ENCODE results near the gene NPM1. TPM values are rescaled to one million over a fixed set of nuclear protein-coding genes. Genes with fewer than 3 reads are reported as not detected.

The NPM1 gene
- total and polyA plus RNA-seq, 2 of the 13 experiments (the other 11 are each of a cell fraction or from before 2014, with no cell fraction given): 2,047 to 3,353 TPM

GRCh38 chr5:171387345-171387969, at the start of gene NPM1 (continued):
- TF ChIP-seq EZH2 (conservative IDR thresholded peaks at IDR 0.05; ENCODE audit: low read depth, low read length) (no peak), PCBP2 (optimal IDR thresholded peaks at IDR 0.05; ENCODE audit: low read depth, low read length, poor library complexity, severe bottlenecking) (no peak), FOXP1 (IDR thresholded peaks at IDR 0.05) (no peak), FOXP1 (CRISPR knock-in tag; IDR thresholded peaks at IDR 0.05) (0 out of 2 replicates have a peak, but pooled peaks have one; percentile 7)

DNA sequence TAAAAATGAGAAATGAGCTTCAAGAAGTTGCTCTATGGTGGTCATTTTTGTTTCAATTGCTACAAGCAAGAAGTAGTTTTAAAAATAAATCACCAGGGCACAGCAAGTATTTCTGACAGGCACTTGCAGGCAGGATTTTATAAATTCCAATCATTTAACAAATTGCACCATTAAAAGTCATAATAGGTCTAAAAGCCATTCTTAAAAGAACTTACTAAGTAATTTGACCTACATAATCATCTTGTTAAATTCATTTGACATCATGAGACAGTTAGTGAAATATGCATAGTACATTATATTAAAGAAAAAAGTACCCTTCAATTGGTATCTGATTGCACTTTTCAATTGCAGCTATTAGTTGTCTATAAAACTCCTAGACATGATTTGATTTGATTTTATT, 47.6 kb upstream of the NPM1 start:
- BruUV-seq (replicated peaks): no TSS peak
- no peak for TF ChIP-seq HOXA3 (CRISPR knock-in tag; IDR thresholded peaks at IDR 0.05)
- no peak for TF ChIP-seq PRDM15 (CRISPR knock-in tag; IDR thresholded peaks at IDR 0.05)
- TF ChIP-seq, protein P1, sequence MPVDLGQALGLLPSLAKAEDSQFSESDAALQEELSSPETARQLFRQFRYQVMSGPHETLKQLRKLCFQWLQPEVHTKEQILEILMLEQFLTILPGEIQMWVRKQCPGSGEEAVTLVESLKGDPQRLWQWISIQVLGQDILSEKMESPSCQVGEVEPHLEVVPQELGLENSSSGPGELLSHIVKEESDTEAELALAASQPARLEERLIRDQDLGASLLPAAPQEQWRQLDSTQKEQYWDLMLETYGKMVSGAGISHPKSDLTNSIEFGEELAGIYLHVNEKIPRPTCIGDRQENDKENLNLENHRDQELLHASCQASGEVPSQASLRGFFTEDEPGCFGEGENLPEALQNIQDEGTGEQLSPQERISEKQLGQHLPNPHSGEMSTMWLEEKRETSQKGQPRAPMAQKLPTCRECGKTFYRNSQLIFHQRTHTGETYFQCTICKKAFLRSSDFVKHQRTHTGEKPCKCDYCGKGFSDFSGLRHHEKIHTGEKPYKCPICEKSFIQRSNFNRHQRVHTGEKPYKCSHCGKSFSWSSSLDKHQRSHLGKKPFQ (CRISPR knock-in tag; IDR thresholded peaks at IDR 0.05; ENCODE audit: insufficient replicate concordance): no peak
- TF ChIP-seq ZNF720 (CRISPR knock-in tag; IDR thresholded peaks at IDR 0.05): no peak
- no peak for TF ChIP-seq ZNF431 (CRISPR knock-in tag; IDR thresholded peaks at IDR 0.05; ENCODE audit: borderline replicate concordance, low read depth)
- TF ChIP-seq ZNF788 (CRISPR knock-in tag; IDR thresholded peaks at IDR 0.05; ENCODE audit: borderline replicate concordance): no peak
- no peak for TF ChIP-seq SMARCE1 (IDR thresholded peaks at IDR 0.05; ENCODE audit: borderline replicate concordance)
- TF ChIP-seq, protein P2, sequence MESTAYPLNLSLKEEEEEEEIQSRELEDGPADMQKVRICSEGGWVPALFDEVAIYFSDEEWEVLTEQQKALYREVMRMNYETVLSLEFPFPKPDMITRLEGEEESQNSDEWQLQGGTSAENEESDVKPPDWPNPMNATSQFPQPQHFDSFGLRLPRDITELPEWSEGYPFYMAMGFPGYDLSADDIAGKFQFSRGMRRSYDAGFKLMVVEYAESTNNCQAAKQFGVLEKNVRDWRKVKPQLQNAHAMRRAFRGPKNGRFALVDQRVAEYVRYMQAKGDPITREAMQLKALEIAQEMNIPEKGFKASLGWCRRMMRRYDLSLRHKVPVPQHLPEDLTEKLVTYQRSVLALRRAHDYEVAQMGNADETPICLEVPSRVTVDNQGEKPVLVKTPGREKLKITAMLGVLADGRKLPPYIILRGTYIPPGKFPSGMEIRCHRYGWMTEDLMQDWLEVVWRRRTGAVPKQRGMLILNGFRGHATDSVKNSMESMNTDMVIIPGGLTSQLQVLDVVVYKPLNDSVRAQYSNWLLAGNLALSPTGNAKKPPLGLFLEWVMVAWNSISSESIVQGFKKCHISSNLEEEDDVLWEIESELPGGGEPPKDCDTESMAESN (CRISPR knock-in tag; conservative IDR thresholded peaks at IDR 0.05): no peak
- TF ChIP-seq, protein P3, sequence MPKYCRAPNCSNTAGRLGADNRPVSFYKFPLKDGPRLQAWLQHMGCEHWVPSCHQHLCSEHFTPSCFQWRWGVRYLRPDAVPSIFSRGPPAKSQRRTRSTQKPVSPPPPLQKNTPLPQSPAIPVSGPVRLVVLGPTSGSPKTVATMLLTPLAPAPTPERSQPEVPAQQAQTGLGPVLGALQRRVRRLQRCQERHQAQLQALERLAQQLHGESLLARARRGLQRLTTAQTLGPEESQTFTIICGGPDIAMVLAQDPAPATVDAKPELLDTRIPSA (CRISPR knock-in tag; IDR thresholded peaks at IDR 0.05; ENCODE audit: borderline replicate concordance): no peak
- no peak for TF ChIP-seq SAP130 (CRISPR knock-in tag; IDR thresholded peaks at IDR 0.05; ENCODE audit: low read depth)
- no peak for TF ChIP-seq ZMAT5 (CRISPR knock-in tag; IDR thresholded peaks at IDR 0.05; ENCODE audit: borderline replicate concordance, low read depth)

More for the DNA sequence above, 47.6 kb upstream of the NPM1 start:
- in situ Hi-C loops (cut with HindIII; ENCODE audit: extremely low pct_ligation_motif_present, low pct_unique_long_range_greater_than_20kb): loop anchor here (10.0 kb wide), 1 partner anchor 595 kb away; no protein-coding TSS in a partner anchor
- H3K4me3 ChIP-seq (replicated peaks in 1 of 3; ENCODE audit: insufficient read depth in 1 of 3, low read depth in 2 of 3, low read length in 3 of 3): no peak overlapping the region
- no peaks in the 10 kb centered on the region for H3K9me3 ChIP-seq (ENCODE audit: low read length)
- H3K9ac ChIP-seq (ENCODE audit: insufficient read depth, low read depth, low read length): no peak overlapping the region
- no peak overlapping the region for H2AFZ ChIP-seq (ENCODE audit: low read length)
- ATAC-seq: no peak
- no peak for FAIRE-seq
- H3K27me3 ChIP-seq (ENCODE audit: control insufficient read depth in 1 of 2, insufficient read depth in 2 of 2, low read length in 2 of 2): peaks cover 2 to 28% of the 10 kb centered on the region in 2 experiments; a peak in 4 of 5 replicates
- intact Hi-C loops (cut with micrococcal nuclease; ENCODE audit: unreplicated experiment): loop anchor here (10.0 kb wide), 1 partner anchor 355 kb away; no protein-coding TSS in a partner anchor
- no peaks in the 10 kb centered on the region for H4K20me1 ChIP-seq (ENCODE audit: insufficient read depth, low read length)
- ChIA-PET CTCF (ENCODE audit: low intra/inter-chr PET ratio, low total read pairs) (interaction anchor here (1.3 kb wide), 1 partner anchor 133 kb away, joined by 3 read pairs; no protein-coding TSS in a partner anchor), POLR2A (no interaction called here)
- no peak overlapping the region for H3K27ac ChIP-seq (ENCODE audit: extremely low read length, insufficient read depth, low read length)
- H3K4me2 ChIP-seq (ENCODE audit: low read depth, low read length): no peak overlapping the region
- H3K79me2 ChIP-seq (ENCODE audit: insufficient read depth, low read length): no peaks in the 10 kb centered on the region
- H3K36me3 ChIP-seq (replicated peaks in 1 of 2; ENCODE audit: control insufficient read depth in 1 of 2, insufficient read depth in 2 of 2, low read length in 2 of 2): no peaks in the 10 kb centered on the region
- no peak for DNase-seq (ENCODE audit: low spot score)
- no peaks in the 10 kb centered on the region for H3K4me1 ChIP-seq (ENCODE audit: insufficient read depth, low read length)

All from HepG2 (cell line).